DOHH2 (cell line): ENCODE results near the gene PITPNC1.

Experiments used
- EZH2phosphoT487 ChIP-seq: fragments of 200-600 bp; sonication (generic); IDR thresholded peaks from 2 replicates; pipeline ENCODE4 v1.6.1; 2017; ENCODE audit warnings: borderline replicate concordance, mild to moderate bottlenecking, antibody characterized with exemption, low read length, moderate library complexity, mixed read lengths
- TF ChIP-seq, protein P1 (sequence below): fragments of 200-600 bp; sonication (generic); IDR thresholded peaks from one replicate; pipeline ENCODE4 v1.5.1; 2014; ENCODE audit warnings: antibody characterized with exemption, mild to moderate bottlenecking, low read depth, low read length; ENCODE audit not compliant: poor library complexity, severe bottlenecking

DNA sequence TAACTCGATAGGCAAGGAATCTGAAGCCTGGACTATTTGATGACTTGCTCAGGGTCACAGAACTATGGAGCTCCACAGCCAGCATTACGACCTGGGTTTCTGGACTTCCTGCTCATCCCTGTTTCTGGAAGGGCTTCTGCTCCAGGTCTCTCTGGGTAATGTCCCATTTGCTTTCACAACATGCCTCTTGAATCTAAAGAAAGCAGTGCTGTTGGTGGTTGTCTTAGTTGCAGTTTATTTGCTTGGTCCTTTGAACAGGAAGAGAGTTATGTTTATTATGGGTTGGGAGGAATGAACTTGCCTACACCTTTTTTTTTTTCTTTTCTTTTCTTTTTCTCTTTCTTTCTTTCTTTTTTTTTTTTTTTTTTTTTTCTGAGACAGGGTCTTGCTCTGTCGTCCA, 84.8 kb downstream of the PITPNC1 start:
- TF ChIP-seq, protein P1, sequence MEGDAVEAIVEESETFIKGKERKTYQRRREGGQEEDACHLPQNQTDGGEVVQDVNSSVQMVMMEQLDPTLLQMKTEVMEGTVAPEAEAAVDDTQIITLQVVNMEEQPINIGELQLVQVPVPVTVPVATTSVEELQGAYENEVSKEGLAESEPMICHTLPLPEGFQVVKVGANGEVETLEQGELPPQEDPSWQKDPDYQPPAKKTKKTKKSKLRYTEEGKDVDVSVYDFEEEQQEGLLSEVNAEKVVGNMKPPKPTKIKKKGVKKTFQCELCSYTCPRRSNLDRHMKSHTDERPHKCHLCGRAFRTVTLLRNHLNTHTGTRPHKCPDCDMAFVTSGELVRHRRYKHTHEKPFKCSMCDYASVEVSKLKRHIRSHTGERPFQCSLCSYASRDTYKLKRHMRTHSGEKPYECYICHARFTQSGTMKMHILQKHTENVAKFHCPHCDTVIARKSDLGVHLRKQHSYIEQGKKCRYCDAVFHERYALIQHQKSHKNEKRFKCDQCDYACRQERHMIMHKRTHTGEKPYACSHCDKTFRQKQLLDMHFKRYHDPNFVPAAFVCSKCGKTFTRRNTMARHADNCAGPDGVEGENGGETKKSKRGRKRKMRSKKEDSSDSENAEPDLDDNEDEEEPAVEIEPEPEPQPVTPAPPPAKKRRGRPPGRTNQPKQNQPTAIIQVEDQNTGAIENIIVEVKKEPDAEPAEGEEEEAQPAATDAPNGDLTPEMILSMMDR: no peak
- no peak for TF ChIP-seq EZH2phosphoT487
